Uterus (tissue), 2 donors: ENCODE measurements around the gene CD46.

Experiments used
- POLR2A ChIP-seq, 2 donors: fragments of 450-650 bp; IDR thresholded peaks; one replicate each; pipeline ENCODE4 v1.6.1; 2016; ENCODE audit warnings: antibody characterized with exemption in 2 of 2, mild to moderate bottlenecking in 1 of 2, moderate library complexity in 1 of 2
- TF ChIP-seq, protein P1 (sequence below), 4 experiments: fragments of 200-600 bp in 2 of 4; fragments of 450-650 bp in 2 of 4; sonication (generic) in 2 of 4; IDR thresholded peaks; one replicate each; pipeline ENCODE4 v1.5.1; 2016 to 2019; ENCODE audit warnings: antibody characterized with exemption in 4 of 4, mild to moderate bottlenecking in 2 of 4, moderate library complexity in 1 of 4

DNA sequence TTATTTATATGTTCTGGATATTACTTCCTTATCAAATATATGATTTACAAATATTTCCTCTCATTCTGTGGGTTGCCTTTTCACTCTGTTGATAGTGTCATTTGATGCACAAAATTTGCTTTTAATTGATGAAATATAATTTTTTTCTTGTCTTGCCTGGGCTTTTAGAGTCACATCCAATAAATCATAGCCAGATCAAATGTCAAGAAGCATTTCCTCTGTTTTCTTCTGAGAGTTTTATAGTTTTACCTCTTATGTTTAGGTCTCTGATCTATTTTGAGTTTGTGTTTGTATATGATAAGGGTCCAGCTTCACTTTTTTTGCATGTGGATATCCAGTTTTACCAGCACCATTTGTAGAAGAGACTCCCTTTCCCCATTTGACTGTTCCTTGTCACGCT lies 29.5 kb downstream of the CD46 start:
- TF ChIP-seq POLR2A (IDR thresholded peaks at IDR 0.05): no peak
- TF ChIP-seq, protein P1, sequence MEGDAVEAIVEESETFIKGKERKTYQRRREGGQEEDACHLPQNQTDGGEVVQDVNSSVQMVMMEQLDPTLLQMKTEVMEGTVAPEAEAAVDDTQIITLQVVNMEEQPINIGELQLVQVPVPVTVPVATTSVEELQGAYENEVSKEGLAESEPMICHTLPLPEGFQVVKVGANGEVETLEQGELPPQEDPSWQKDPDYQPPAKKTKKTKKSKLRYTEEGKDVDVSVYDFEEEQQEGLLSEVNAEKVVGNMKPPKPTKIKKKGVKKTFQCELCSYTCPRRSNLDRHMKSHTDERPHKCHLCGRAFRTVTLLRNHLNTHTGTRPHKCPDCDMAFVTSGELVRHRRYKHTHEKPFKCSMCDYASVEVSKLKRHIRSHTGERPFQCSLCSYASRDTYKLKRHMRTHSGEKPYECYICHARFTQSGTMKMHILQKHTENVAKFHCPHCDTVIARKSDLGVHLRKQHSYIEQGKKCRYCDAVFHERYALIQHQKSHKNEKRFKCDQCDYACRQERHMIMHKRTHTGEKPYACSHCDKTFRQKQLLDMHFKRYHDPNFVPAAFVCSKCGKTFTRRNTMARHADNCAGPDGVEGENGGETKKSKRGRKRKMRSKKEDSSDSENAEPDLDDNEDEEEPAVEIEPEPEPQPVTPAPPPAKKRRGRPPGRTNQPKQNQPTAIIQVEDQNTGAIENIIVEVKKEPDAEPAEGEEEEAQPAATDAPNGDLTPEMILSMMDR (IDR thresholded peaks at IDR 0.05): no peak
